WTC11 (cell line): ENCODE results near the gene OTOR. TPM values are rescaled to one million over a fixed set of nuclear protein-coding genes. Genes with fewer than 3 reads are reported as not detected.

Experiments used
- ATAC-seq: fragments of 200-7000 bp; cut with Tn5 transposase; 2 replicates; pipeline ENCODE4 v1.10.0; 2021; ENCODE audit warnings: mild to moderate bottlenecking, moderate library complexity
- CTCF ChIA-PET: fragments of 300-600 bp; sonication (Branson Sonifier 250); formaldehyde crosslinking; loops from one replicate; lab custom pipeline; 2021; ENCODE audit warnings: antibody characterized with exemption; lab: Charles Lee
- POLR2A ChIA-PET: fragments of 350-600 bp; sonication (Branson Sonifier 250); formaldehyde crosslinking; loops from one replicate; lab custom pipeline; 2021; ENCODE audit warnings: antibody characterized with exemption; lab: Charles Lee
- DNase-seq: peaks from one replicate; pipeline ENCODE4 v3.0.0; 2021; ENCODE audit warnings: low spot score
- H3K27ac Mint-ChIP-seq: 2 replicates; pipeline ENCODE4 v1.8.0; 2021; ENCODE audit warnings: mixed read lengths
- H3K27me3 Mint-ChIP-seq: 2 replicates; pipeline ENCODE4 v1.8.0; 2021; ENCODE audit warnings: low read depth, mild to moderate bottlenecking, moderate library complexity, mixed read lengths
- H3K36me3 Mint-ChIP-seq: 2 replicates; pipeline ENCODE4 v1.8.0; 2021; ENCODE audit warnings: mixed read lengths
- H3K4me1 Mint-ChIP-seq: 2 replicates; pipeline ENCODE4 v1.8.0; 2022; ENCODE audit warnings: mixed read lengths
- H3K4me3 Mint-ChIP-seq: 2 replicates; pipeline ENCODE4 v1.8.0; 2021; ENCODE audit warnings: mild to moderate bottlenecking, moderate library complexity, mixed read lengths
- H3K9me3 Mint-ChIP-seq: 2 replicates; pipeline ENCODE4 v1.8.0; 2021; ENCODE audit warnings: mixed read lengths
- FOXJ3 ChIP-seq: sonication (generic); formaldehyde crosslinking; IDR thresholded peaks from 2 replicates; pipeline ENCODE4 v1.9.0; 2021; ENCODE audit warnings: missing genetic modification reagents, mild to moderate bottlenecking, borderline replicate concordance
- NFE2L1 ChIP-seq: sonication (generic); formaldehyde crosslinking; IDR thresholded peaks from 2 replicates; pipeline ENCODE4 v1.8.1; 2023; ENCODE audit warnings: missing genetic modification reagents
- SMAD4 ChIP-seq: sonication (generic); formaldehyde crosslinking; IDR thresholded peaks from 2 replicates; pipeline ENCODE4 v1.8.0; 2022; ENCODE audit warnings: mild to moderate bottlenecking, missing genetic modification reagents
- ZNF416 ChIP-seq: fragments of 250-450 bp; sonication (Bioruptor Pico); IDR thresholded peaks from 2 replicates; pipeline ENCODE4 v1.9.0; 2021; ENCODE audit warnings: mild to moderate bottlenecking, inconsistent platforms
- ZNF423 ChIP-seq: fragments of 250-450 bp; sonication (Bioruptor Pico); IDR thresholded peaks from 2 replicates; pipeline ENCODE4 v2.1.2; 2022; ENCODE audit warnings: mild to moderate bottlenecking, moderate library complexity
- ZNF671 ChIP-seq: fragments of 250-450 bp; sonication (Bioruptor Pico); IDR thresholded peaks from 2 replicates; pipeline ENCODE4 v1.8.0; 2021; ENCODE audit warnings: mild to moderate bottlenecking
- total RNA-seq: library from RNA; stranded (reverse); gene quantifications from 3 replicates; pipeline ENCODE4 v1.2.3, GENCODE V29; 2021
- TF ChIP-seq, protein P1 (sequence below): sonication (generic); formaldehyde crosslinking; IDR thresholded peaks from 2 replicates; pipeline ENCODE4 v1.8.0; 2023; ENCODE audit warnings: missing genetic modification reagents
- TF ChIP-seq, protein P2 (sequence below): sonication (generic); formaldehyde crosslinking; IDR thresholded peaks from 2 replicates; pipeline ENCODE4 v1.8.1; 2023; ENCODE audit warnings: mild to moderate bottlenecking, missing genetic modification reagents, moderate library complexity
- TF ChIP-seq, protein P3 (sequence below): sonication (generic); formaldehyde crosslinking; IDR thresholded peaks from 2 replicates; pipeline ENCODE4 v1.8.0; 2023; ENCODE audit warnings: missing genetic modification reagents, mild to moderate bottlenecking, borderline replicate concordance
- TF ChIP-seq, protein P4 (sequence below): fragments of 250-450 bp; sonication (Bioruptor Pico); conservative IDR thresholded peaks from 2 replicates; pipeline ENCODE4 v1.9.0; 2021; ENCODE audit warnings: mild to moderate bottlenecking
- TF ChIP-seq, protein P5 (sequence below): fragments of 250-450 bp; sonication (Bioruptor Pico); IDR thresholded peaks from 2 replicates; pipeline ENCODE4 v1.8.0; 2021; ENCODE audit warnings: mild to moderate bottlenecking
- TF ChIP-seq, protein P6 (sequence below): sonication (generic); formaldehyde crosslinking; IDR thresholded peaks from 2 replicates; pipeline ENCODE4 v1.8.1; 2022; ENCODE audit warnings: low read depth, mild to moderate bottlenecking, moderate library complexity, missing genetic modification reagents, borderline replicate concordance

Gene OTOR
- total RNA-seq, 1 experiment from 2014 or later, result not detected

GRCh38 chr20:16771213-16771612 is 23.1 kb downstream of the OTOR start (continued):
- TF ChIP-seq, protein P1, sequence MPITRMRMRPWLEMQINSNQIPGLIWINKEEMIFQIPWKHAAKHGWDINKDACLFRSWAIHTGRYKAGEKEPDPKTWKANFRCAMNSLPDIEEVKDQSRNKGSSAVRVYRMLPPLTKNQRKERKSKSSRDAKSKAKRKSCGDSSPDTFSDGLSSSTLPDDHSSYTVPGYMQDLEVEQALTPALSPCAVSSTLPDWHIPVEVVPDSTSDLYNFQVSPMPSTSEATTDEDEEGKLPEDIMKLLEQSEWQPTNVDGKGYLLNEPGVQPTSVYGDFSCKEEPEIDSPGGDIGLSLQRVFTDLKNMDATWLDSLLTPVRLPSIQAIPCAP (CRISPR knock-in tag), result no peak
- no peak for TF ChIP-seq ZNF671 (CRISPR knock-in tag)

DNA sequence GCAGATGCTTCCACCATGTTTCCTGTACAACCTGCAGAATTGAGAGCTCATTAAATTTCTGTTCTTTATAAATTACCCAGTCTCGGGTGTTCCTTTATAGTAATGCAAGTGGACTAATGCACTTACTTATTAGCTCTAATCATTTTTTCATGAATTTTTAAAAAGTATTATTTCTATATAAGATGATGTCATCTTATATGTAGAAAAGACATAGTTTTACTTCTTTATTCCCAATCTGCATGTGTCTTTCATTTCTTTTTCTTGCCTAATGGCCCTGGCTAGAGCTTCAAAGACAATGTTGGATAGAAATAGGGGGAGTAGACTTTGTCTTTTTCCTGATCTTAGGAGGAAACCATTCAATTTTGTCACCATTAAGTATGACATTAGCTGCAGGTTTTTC is 27.8 kb downstream of the OTOR start:
- peaks cover 19% of the 10 kb centered on the region for H3K36me3 Mint-ChIP-seq
- POLR2A ChIA-PET, result no interaction called here
- H3K27ac Mint-ChIP-seq, result no peak overlapping the region
- peaks cover 49% of the 10 kb centered on the region for H3K9me3 Mint-ChIP-seq
- DNase-seq (no peak), ATAC-seq (no peak)
- H3K4me3 Mint-ChIP-seq, result no peak overlapping the region
- no peaks in the 10 kb centered on the region; the same call in 1 of the 2 replicates for H3K27me3 Mint-ChIP-seq
- H3K4me1 Mint-ChIP-seq, result no peaks in the 10 kb centered on the region
- CTCF ChIA-PET, result no interaction called here
- no peak for TF ChIP-seq NFE2L1 (CRISPR knock-in tag)
- no peak for TF ChIP-seq ZNF423 (CRISPR knock-in tag)
- no peak for TF ChIP-seq ZNF416 (CRISPR knock-in tag)

GRCh38 chr20:16777126-16777525 is 29.0 kb downstream of the OTOR start:
- Mint-ChIP-seq H3K27ac (no peak overlapping the region), H3K27me3 (no peaks in the 10 kb centered on the region; the same call in 1 of the 2 replicates), H3K36me3 (peaks cover 19% of the 10 kb centered on the region), H3K4me3 (no peak overlapping the region), H3K9me3 (peaks cover 52% of the 10 kb centered on the region), H3K4me1 (no peaks in the 10 kb centered on the region)
- CTCF ChIA-PET, result no interaction called here
- TF ChIP-seq SMAD4 (CRISPR knock-in tag) (no peak), FOXJ3 (CRISPR knock-in tag) (no peak)
- TF ChIP-seq, protein P2, sequence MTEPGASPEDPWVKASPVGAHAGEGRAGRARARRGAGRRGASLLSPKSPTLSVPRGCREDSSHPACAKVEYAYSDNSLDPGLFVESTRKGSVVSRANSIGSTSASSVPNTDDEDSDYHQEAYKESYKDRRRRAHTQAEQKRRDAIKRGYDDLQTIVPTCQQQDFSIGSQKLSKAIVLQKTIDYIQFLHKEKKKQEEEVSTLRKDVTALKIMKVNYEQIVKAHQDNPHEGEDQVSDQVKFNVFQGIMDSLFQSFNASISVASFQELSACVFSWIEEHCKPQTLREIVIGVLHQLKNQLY (CRISPR knock-in tag), result no peak
- TF ChIP-seq, protein P3, sequence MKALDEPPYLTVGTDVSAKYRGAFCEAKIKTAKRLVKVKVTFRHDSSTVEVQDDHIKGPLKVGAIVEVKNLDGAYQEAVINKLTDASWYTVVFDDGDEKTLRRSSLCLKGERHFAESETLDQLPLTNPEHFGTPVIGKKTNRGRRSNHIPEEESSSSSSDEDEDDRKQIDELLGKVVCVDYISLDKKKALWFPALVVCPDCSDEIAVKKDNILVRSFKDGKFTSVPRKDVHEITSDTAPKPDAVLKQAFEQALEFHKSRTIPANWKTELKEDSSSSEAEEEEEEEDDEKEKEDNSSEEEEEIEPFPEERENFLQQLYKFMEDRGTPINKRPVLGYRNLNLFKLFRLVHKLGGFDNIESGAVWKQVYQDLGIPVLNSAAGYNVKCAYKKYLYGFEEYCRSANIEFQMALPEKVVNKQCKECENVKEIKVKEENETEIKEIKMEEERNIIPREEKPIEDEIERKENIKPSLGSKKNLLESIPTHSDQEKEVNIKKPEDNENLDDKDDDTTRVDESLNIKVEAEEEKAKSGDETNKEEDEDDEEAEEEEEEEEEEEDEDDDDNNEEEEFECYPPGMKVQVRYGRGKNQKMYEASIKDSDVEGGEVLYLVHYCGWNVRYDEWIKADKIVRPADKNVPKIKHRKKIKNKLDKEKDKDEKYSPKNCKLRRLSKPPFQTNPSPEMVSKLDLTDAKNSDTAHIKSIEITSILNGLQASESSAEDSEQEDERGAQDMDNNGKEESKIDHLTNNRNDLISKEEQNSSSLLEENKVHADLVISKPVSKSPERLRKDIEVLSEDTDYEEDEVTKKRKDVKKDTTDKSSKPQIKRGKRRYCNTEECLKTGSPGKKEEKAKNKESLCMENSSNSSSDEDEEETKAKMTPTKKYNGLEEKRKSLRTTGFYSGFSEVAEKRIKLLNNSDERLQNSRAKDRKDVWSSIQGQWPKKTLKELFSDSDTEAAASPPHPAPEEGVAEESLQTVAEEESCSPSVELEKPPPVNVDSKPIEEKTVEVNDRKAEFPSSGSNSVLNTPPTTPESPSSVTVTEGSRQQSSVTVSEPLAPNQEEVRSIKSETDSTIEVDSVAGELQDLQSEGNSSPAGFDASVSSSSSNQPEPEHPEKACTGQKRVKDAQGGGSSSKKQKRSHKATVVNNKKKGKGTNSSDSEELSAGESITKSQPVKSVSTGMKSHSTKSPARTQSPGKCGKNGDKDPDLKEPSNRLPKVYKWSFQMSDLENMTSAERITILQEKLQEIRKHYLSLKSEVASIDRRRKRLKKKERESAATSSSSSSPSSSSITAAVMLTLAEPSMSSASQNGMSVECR (CRISPR knock-in tag), result no peak
- TF ChIP-seq, protein P4, sequence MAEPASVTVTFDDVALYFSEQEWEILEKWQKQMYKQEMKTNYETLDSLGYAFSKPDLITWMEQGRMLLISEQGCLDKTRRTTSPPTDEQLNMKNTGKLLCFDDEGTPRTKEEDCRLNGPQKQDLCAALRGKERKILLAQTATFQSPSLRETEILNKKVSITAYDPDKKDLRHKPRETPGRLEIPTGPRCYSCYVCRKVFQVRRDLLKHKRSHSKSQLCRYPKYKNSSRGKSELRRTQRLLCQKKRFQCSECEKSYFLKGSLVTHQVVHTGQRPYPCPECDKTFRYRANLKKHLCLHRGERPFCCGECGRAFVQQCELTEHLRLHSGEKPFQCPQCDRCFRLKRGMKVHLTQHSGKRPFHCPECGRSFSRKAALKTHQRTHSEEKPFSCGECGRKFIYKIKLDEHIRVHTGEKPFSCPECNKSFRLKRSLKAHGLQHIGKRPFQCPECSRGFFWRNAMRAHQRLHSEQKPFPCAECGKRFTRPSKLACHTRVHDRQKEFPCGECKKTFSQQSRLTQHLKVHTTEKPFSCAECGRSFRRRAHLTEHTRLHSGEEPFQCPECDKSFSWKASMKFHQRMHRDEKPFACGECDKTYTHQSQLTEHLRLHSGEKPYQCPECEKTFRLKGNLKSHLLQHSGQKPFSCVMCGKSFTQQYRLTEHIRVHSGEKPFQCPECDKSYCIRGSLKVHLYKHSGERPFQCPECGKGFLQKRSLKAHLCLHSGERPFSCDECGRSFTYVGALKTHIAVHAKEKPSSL (CRISPR knock-in tag), result no peak
- TF ChIP-seq, protein P5, sequence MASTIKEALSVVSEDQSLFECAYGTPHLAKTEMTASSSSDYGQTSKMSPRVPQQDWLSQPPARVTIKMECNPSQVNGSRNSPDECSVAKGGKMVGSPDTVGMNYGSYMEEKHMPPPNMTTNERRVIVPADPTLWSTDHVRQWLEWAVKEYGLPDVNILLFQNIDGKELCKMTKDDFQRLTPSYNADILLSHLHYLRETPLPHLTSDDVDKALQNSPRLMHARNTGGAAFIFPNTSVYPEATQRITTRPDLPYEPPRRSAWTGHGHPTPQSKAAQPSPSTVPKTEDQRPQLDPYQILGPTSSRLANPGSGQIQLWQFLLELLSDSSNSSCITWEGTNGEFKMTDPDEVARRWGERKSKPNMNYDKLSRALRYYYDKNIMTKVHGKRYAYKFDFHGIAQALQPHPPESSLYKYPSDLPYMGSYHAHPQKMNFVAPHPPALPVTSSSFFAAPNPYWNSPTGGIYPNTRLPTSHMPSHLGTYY (CRISPR knock-in tag), result no peak
- TF ChIP-seq, protein P6, sequence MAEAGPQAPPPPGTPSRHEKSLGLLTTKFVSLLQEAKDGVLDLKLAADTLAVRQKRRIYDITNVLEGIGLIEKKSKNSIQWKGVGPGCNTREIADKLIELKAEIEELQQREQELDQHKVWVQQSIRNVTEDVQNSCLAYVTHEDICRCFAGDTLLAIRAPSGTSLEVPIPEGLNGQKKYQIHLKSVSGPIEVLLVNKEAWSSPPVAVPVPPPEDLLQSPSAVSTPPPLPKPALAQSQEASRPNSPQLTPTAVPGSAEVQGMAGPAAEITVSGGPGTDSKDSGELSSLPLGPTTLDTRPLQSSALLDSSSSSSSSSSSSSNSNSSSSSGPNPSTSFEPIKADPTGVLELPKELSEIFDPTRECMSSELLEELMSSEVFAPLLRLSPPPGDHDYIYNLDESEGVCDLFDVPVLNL, result no peak
- ATAC-seq (no peak), DNase-seq (no peak)
- POLR2A ChIA-PET, result no interaction called here
